Fibroblast of the aortic adventitia (primary cell): ENCODE results near the gene PAX5. TPM values are rescaled to one million over a fixed set of nuclear protein-coding genes. Genes with fewer than 3 reads are reported as not detected.

ENCODE experiments used
- DNase-seq: peaks from one replicate; pipeline ENCODE4 v3.0.0-alpha.2; 2010; ENCODE audit warnings: low read depth
- H3K4me3 ChIP-seq: 2 replicates; pipeline ENCODE4 v1.5.1; 2011; ENCODE audit warnings: low read depth, mild to moderate bottlenecking, control low read depth, low read length, moderate library complexity
- CTCF ChIP-seq: IDR thresholded peaks from 2 replicates; pipeline ENCODE4 v1.5.1; 2011; ENCODE audit warnings: mild to moderate bottlenecking, low read length, control low read depth, inconsistent platforms; ENCODE audit not compliant: insufficient read depth
- total RNA-seq: library from RNA; depleted of rRNA; stranded (reverse); fragments of >200 nt; gene quantifications from 2 replicates; pipeline ENCODE4 v1.2.3, GENCODE V29; 2012; ENCODE audit warnings: low replicate concordance

Gene PAX5
- total RNA-seq, 1 donor: not detected

DNA sequence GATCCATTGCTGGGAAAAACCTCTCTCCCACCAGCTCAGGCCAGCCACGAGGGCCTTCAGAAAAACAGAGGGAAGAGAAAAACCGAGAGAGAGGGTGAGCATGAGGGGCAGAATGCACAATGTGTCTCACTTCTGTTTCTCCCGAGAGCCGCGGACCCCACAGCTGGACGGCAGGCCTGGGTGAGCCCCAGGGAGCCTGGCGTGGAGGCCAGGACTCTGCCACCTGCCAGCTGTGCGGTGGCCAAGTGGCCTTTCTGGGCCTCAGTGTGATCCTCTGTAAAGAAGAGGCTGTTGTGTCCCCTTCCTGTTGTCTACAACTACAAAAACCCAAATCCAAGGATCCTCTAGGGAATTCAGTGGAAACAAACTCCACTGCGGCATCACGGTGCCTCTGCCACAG, 179.3 kb downstream of the PAX5 start:
- H3K4me3 ChIP-seq: no peak overlapping the region
- TF ChIP-seq CTCF: no peak
- no peak for DNase-seq

DNA sequence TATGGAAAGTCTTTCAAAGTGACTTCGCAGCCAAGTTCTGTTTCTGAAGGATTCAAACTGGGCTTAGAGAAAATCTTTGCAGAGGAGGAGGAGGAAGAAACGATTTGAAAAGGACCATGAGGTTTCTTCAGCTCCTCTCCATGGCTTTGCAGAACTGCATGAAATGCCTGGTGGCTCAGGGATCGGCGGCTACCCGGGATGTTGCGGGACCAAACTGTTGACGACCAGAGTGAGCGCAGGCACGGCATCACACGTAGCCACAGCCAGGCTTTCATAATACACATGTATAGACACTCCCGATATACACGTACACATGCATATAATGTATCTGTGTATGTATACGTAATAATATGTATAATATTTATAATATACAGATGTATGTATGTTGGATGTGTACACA, 180.0 kb downstream of the PAX5 start:
- no peak for DNase-seq
- no peak overlapping the region for H3K4me3 ChIP-seq
- no peak for TF ChIP-seq CTCF

- H3K4me3 ChIP-seq: no peak overlapping the region
- DNase-seq: no peak
- TF ChIP-seq CTCF: no peak
Measured at GRCh38 chr9:36853233-36853632, 180.8 kb downstream of the PAX5 start.

DNA sequence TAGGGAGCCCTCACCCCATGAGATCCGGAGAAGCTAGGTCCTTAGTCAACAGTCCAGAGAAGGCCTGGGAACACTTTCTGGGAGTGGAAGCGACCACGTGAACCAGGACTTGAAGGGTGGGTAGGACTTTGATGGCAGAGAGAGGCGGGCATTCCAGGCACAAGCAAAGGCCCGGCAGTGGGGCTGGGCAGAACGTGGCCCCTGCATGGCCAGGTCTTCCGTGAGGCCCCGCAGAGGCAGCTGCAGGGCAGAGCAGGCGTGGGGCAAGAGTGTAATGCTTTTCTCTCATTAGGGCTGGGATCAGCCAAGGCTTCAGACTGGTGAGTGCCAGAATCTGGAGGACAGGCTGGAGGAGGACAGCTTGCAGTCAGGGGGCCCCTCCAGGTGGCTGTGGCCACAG, 184.1 kb downstream of the PAX5 start:
- no peak for TF ChIP-seq CTCF
- DNase-seq: no peak
- no peak overlapping the region for H3K4me3 ChIP-seq

DNA sequence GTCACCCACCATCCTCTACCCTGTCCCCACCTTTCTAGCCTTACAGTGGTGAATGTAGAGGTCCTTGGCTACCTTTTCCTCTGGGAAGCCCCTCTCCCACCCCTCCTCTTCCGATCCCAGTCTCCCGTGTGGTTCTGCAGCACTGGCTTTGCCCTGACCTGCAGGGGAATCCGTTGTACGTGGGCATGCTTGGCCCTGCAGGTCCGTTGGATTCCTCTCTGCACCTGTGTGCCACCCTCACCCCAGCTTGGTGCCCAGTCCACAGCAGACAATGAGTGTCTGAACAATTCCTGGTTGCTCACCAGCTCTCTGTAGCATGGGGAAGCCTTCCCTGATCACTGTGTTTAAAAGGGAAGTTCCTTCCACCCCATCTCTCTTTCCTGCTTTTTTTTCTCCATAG, 185.1 kb downstream of the PAX5 start:
- DNase-seq: no peak
- no peak for TF ChIP-seq CTCF
- no peak overlapping the region for H3K4me3 ChIP-seq

- H3K4me3 ChIP-seq: no peak overlapping the region
- DNase-seq: no peak
- no peak for TF ChIP-seq CTCF
Measured at GRCh38 chr9:36847781-36848673, 186.0 kb downstream of the PAX5 start.

GRCh38 chr9:36846621-36847020, 187.4 kb downstream of the PAX5 start:
- TF ChIP-seq CTCF: no peak
- H3K4me3 ChIP-seq: no peak overlapping the region
- no peak for DNase-seq
